Superior temporal gyrus (tissue), 1 donor: Measurements from ENCODE around the gene MOGAT2.

Source experiments
- DNase-seq: peaks from one replicate; pipeline ENCODE4 v3.0.0-alpha.2; 2016; ENCODE audit errors: extremely low spot score

MOGAT2 gene

GRCh38 chr11:75779960-75780359, 62.3 kb downstream of the MOGAT2 start:
- DNase-seq = no peak

- DNase-seq = no peak
These were observed 63.2 kb downstream of the MOGAT2 start for GRCh38 chr11:75780888-75781287.

GRCh38 chr11:75781296-75781695, 63.7 kb downstream of the MOGAT2 start:
- DNase-seq = no peak

- no peak for DNase-seq
These were observed 64.2 kb downstream of the MOGAT2 start for GRCh38 chr11:75781831-75782230.
